ENCODE results near the gene PPM1E.

GRCh38 chr17:59011975-59012374 is 256.3 kb downstream of the PPM1E start:
- TF ChIP-seq CTCF (conservative IDR thresholded peaks at IDR 0.05; ENCODE audit: low read depth, low read length) (no peak), BHLHE40 (IDR thresholded peaks at IDR 0.05; ENCODE audit: low read depth, low read length) (no peak), POLR2A (IDR thresholded peaks at IDR 0.05; ENCODE audit: low read depth, low read length) (no peak), USF2 (IDR thresholded peaks at IDR 0.05; ENCODE audit: low read depth, low read length) (no peak), CEBPB (IDR thresholded peaks at IDR 0.05; ENCODE audit: low read depth, low read length) (no peak), MXI1 (IDR thresholded peaks at IDR 0.05; ENCODE audit: borderline replicate concordance, low read depth, low read length) (no peak)

Measured in IMR-90 (cell line).